ENCODE measurements around the gene VWA1. TPM values are rescaled to one million over a fixed set of nuclear protein-coding genes. Genes with fewer than 3 reads are reported as not detected.
"Not testable (repeated sequence)": the region's sequence is repeated elsewhere in the genome, so short reads cannot be mapped to it uniquely, and the experiment has no call there.

Gene VWA1
- total and polyA plus RNA-seq, 8 donors = 7.6 to 64.8 (median 23.0) TPM

DNA sequence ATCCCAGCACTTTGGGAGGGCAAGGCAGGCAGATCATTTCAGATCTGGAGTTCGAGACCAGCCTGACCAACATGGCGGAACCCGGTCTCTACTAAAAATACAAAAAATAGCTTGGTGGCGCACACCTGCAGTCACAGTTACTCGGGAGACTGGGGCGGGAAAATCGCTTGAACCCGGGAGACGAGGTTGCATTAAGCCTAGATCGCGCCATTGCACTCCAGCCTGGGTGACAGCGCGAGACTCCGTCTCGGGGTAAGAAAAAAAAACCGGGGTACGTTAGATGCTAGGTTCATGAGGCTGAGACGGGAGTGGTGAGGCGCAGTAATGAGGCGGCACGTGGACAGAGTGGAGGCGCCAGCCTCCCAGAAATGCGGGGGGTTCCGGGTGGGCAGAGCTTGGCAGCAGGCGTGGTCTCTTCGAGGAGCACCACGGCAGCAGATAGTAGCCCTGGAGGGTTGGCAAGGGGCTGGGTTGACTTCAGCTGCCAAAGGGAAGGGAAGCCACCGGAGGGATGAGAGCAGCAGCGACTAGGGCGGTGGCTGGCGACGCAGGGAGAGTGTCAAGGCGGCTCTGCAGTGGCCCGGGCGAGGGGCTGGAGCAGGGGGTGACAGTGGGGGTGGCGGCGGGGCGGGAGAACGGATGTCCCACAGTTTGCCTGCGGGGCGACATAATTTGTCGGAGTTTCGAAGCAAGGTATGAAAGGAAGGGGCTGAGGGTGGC, 29.2 kb upstream of the VWA1 start:
- intact Hi-C loops (cut with DNase I; ENCODE audit: low total_unique reads) = no loop called here
- TF ChIP-seq EP300 (IDR thresholded peaks at IDR 0.05) = no peak
- no peak for TF ChIP-seq POLR2A (IDR thresholded peaks at IDR 0.05)
- no peak for TF ChIP-seq POLR2AphosphoS5 (IDR thresholded peaks at IDR 0.05)
- TF ChIP-seq, protein P1, sequence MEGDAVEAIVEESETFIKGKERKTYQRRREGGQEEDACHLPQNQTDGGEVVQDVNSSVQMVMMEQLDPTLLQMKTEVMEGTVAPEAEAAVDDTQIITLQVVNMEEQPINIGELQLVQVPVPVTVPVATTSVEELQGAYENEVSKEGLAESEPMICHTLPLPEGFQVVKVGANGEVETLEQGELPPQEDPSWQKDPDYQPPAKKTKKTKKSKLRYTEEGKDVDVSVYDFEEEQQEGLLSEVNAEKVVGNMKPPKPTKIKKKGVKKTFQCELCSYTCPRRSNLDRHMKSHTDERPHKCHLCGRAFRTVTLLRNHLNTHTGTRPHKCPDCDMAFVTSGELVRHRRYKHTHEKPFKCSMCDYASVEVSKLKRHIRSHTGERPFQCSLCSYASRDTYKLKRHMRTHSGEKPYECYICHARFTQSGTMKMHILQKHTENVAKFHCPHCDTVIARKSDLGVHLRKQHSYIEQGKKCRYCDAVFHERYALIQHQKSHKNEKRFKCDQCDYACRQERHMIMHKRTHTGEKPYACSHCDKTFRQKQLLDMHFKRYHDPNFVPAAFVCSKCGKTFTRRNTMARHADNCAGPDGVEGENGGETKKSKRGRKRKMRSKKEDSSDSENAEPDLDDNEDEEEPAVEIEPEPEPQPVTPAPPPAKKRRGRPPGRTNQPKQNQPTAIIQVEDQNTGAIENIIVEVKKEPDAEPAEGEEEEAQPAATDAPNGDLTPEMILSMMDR (IDR thresholded peaks at IDR 0.05) = no peak
- WGBS, 5 donors = 33 to 42% (median 34%) methylated on average over 39 to 43 of the region's 43 CpGs
- H3K4me3 ChIP-seq = peak overlapping the region; percentile 89 to 100 (median 94)
- H3K4me1 ChIP-seq = peaks cover 25 to 74% (median 55%) of the 10 kb centered on the region in 4 donors
- H3K36me3 ChIP-seq = peaks cover 38 to 51% (median 45%) of the 10 kb centered on the region in 4 donors
- no peak for DNase-seq
- H3K27ac ChIP-seq = peak overlapping the region; percentile 77 to 93 (median 88)
- no peaks in the 10 kb centered on the region for H3K9me3 ChIP-seq
- no peaks in the 10 kb centered on the region for H3K27me3 ChIP-seq

DNA sequence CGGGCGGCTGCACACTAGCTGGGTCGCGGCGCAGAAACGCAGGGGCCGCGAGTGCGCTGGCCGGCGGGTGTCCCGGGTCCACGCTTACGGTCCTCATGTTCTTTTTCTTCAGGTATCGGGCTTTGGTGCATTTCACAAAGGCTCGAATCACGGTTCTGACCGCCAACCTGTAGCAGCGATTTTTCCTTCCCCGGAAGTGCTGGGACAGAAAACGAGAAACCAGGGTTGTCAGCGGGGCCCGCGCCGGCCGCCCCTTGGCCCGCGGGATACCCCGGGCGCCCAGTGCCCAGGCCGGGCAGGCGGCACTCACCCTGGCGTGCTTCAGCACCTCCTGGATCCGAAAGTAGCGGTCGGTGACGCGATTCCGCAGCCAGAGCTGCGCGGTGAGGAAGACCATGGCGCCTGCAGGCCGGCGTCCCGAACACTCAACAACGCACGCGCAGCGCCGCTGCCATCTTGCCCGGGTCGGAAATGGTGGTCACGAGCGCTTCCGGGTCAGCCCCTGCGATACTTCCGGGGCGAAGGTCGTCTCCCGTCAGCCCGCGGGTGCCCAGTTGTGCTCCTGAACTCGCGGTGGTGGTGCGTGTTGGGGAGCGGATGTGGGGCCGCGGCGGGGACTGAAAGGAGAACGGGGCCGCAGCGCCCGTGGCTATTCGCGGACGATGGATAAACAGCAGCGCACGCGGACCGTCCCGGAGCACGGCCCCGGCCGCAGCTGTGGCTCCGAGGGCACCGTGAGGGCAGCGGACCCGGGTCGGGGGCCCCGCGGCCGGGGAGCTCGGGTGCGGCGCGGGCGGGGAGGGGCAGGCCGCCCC, 28.5 kb upstream of the VWA1 start, which contains the start of gene MRPL20:
MRPL20 (minus strand) TSS at position 473 of the 815 bp plus-strand sequence; CDS start at position 397, 76 bp downstream.
- TF ChIP-seq POLR2A (IDR thresholded peaks at IDR 0.05) (peak in 1 of 4 donors; percentile 36), POLR2AphosphoS5 (IDR thresholded peaks at IDR 0.05) (peak; percentile 92 to 98 (median 96)), EP300 (IDR thresholded peaks at IDR 0.05) (no peak)
- TF ChIP-seq, protein P1 (IDR thresholded peaks at IDR 0.05) = peak in 1 of 7 experiments; percentile 14
- Histone ChIP-seq H3K9me3 (peaks cover 0 to 1% (median under 1%) of the 10 kb centered on the region in 4 donors), H3K27ac (peak within 1 kb of the TSS; percentile 85 to 93 (median 88)), H3K36me3 (peaks cover 31 to 43% (median 37%) of the 10 kb centered on the region in 4 donors), H3K4me1 (peaks cover 25 to 66% (median 47%) of the 10 kb centered on the region in 4 donors), H3K4me3 (peak within 1 kb of the TSS; percentile 89 to 100 (median 94)), H3K27me3 (no peaks in the 10 kb centered on the region)
- peak; percentile 95 to 98 for DNase-seq
- intact Hi-C loops (cut with DNase I; ENCODE audit: low total_unique reads) = no loop called here
- 0 to 1% (median 1%) methylated on average over 18 to 98 of the region's 98 CpGs for WGBS, 5 donors

DNA sequence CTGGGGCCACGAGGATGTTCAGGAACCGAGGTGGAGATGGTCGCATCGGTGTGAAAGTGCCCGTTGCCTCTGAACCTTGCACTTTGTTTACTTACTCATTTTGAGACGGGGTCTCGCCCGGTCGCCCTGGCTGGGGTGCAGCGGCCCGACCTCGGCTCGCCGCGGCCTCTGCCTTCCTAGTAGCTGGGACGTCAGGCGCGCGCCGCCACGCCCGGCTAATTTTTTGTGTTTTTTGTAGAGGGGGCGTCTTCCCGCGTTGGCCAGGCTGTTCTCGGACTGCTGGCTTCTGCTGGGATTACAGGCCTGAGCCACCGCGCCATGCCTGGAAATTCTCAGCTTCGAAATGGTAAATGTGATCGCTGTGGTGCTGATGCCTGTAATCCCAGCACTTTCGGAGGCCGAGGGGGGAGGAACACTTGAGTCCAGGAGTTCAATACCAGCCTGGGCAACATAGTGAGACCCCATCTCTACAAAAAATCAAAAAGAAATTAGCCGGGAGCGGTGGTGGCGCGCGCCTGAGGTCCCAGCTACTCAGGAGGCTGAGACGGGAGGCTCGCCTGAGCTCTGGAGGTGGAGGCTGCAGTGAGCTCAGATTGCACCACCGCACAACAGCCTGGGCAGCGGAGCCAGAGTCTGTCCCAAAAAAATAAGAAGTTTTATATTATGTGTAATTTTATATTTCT, 27.7 kb upstream of the VWA1 start:
- H3K27ac ChIP-seq = peak overlapping the region; percentile 85 to 93 (median 88)
- no peak for TF ChIP-seq EP300 (IDR thresholded peaks at IDR 0.05)
- 8 to 13% (median 10%) methylated on average over 32 to 41 of the region's 41 CpGs for WGBS, 5 donors

DNA sequence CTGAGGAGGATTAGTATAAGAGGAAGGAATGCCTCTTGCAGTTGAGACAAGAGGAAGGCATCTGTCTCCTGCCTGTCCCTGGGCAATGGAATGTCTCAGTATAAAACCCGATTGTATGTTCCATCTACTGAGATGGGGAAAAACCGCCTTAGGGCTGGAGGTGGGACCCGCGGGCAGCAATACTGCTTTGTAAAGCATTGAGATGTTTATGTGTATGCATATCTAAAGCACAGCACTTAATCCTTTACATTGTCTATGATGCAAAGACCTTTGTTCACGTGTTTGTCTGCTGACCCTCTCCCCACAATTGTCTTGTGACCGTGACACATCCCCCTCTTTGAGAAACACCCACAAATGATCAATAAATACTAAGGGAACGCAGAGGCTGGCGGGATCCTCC, 25.3 kb upstream of the VWA1 start:
- intact Hi-C loops (cut with DNase I; ENCODE audit: low total_unique reads); H3K27ac ChIP-seq; DNase-seq; H3K27me3 ChIP-seq; H3K9me3 ChIP-seq; H3K4me3 ChIP-seq: not testable (repeated sequence)
- WGBS, 5 donors = 65 to 82% (median 73%) methylated on average over 8 of the region's 8 CpGs
- peaks cover 4 to 11% (median 5%) of the 10 kb centered on the region in 4 donors for H3K36me3 ChIP-seq
- peaks cover 25 to 38% (median 34%) of the 10 kb centered on the region in 4 donors for H3K4me1 ChIP-seq

More for the DNA sequence above, 27.7 kb upstream of the VWA1 start:
- intact Hi-C loops (cut with DNase I; ENCODE audit: low total_unique reads) = no loop called here
- H3K4me3 ChIP-seq = peak overlapping the region; percentile 89 to 100 (median 94)
- peaks cover 23 to 36% (median 29%) of the 10 kb centered on the region in 4 donors for H3K36me3 ChIP-seq
- H3K4me1 ChIP-seq = peaks cover 25 to 59% (median 42%) of the 10 kb centered on the region in 4 donors
- peak in 1 of 2 donors; percentile 69 for DNase-seq
- H3K27me3 ChIP-seq = no peaks in the 10 kb centered on the region
- peaks cover 0 to 6% (median 3%) of the 10 kb centered on the region in 4 donors for H3K9me3 ChIP-seq

DNA sequence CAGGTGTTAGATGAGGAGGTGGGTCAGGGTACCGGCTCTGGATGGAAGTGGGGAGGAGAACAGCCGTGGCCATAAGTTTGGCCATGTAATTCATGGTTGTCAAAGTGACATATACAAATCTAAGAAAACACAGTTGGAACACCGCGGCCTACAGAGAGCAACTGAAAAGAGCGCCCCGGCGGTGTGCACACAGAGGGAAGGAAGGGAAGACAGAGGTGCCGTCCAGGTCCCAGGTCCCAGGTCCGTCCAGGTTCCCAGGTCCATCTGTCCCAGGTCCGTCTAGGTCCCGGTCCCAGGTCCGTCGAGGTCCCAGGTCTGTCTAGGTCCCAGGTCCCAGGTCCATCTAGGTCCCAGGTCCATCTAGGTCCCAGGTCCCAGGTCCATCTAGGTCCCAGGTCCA, 23.9 kb upstream of the VWA1 start:
- TF ChIP-seq EP300 (IDR thresholded peaks at IDR 0.05) (no peak), POLR2A (IDR thresholded peaks at IDR 0.05) (no peak), POLR2AphosphoS5 (IDR thresholded peaks at IDR 0.05) (no peak)
- TF ChIP-seq, protein P1 (IDR thresholded peaks at IDR 0.05) = no peak
- no peak overlapping the region for H3K27ac ChIP-seq
- H3K9me3 ChIP-seq = peaks cover 0 to 6% (median 3%) of the 10 kb centered on the region in 4 donors
- no peaks in the 10 kb centered on the region for H3K27me3 ChIP-seq
- peaks cover 13 to 24% (median 20%) of the 10 kb centered on the region in 4 donors for H3K4me1 ChIP-seq
- H3K36me3 ChIP-seq = no peaks in the 10 kb centered on the region
- no peak for DNase-seq
- no peak overlapping the region for H3K4me3 ChIP-seq
- intact Hi-C loops (cut with DNase I; ENCODE audit: low total_unique reads) = no loop called here
- 89 to 96% (median 95%) methylated on average over 13 of the region's 13 CpGs for WGBS, 5 donors

DNA sequence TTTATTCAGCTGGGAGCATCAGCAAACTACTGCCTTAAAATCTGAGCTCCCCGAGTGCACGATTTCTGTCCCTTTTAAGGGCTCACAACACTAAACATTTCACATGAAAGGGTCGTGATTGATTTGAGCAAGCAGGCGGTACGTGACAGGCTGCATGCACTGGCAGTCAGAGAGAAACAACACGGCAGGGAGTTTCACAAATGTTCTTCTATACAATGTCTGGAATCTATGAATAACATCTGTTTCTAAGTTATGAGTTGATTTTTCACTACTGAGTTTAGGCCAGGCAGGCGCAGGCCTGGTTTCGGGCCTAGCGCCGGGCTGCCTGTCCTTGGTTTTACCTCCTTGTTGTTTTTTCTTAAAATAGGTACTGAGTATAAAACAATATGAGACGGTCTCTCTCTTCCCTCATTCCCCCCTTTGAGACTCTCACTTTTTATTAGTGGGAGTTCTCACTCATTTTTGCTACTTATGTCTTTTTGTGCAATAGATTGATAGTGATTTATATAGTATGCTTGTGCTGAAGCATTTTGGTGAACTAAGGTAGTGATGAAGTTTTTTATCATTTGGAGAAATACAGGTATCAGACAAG, 23.1 kb upstream of the VWA1 start:
- H3K9me3 ChIP-seq; H3K27me3 ChIP-seq; intact Hi-C loops (cut with DNase I; ENCODE audit: low total_unique reads); DNase-seq; H3K36me3 ChIP-seq; H3K27ac ChIP-seq; H3K4me3 ChIP-seq: not testable (repeated sequence)
- 91 to 96% (median 94%) methylated on average over 11 of the region's 11 CpGs for WGBS, 5 donors
- H3K4me1 ChIP-seq = peaks cover 13 to 23% (median 19%) of the 10 kb centered on the region in 4 donors
